Mesothelial cell of epicardium (in vitro differentiated cells): ENCODE data around the gene SLC16A12. TPM values are rescaled to one million over a fixed set of nuclear protein-coding genes. Genes with fewer than 3 reads are reported as not detected.
"Not testable (repeated sequence)": the region's sequence is repeated elsewhere in the genome, so short reads cannot be mapped to it uniquely, and the experiment has no call there.

ENCODE experiments used
- DNase-seq, 2 experiments: peaks; one replicate each; pipeline ENCODE4 v3.0.0; 2021; ENCODE audit warnings: low spot score in 2 of 2; ENCODE audit not compliant: unreplicated experiment in 2 of 2
- H3K27ac Mint-ChIP-seq: 2 replicates; pipeline ENCODE4 v1.8.0; 2021; ENCODE audit warnings: mixed read lengths
- H3K27me3 Mint-ChIP-seq: 2 replicates; pipeline ENCODE4 v1.8.0; 2021; ENCODE audit warnings: low read depth, mixed read lengths
- H3K36me3 Mint-ChIP-seq: 2 replicates; pipeline ENCODE4 v1.8.0; 2021; ENCODE audit warnings: mixed read lengths
- H3K4me1 Mint-ChIP-seq: 2 replicates; pipeline ENCODE4 v1.8.0; 2021; ENCODE audit warnings: mixed read lengths
- H3K4me3 Mint-ChIP-seq: 2 replicates; pipeline ENCODE4 v1.8.0; 2021; ENCODE audit warnings: mild to moderate bottlenecking, moderate library complexity, mixed read lengths
- H3K9me3 Mint-ChIP-seq: 2 replicates; pipeline ENCODE4 v1.8.0; 2021; ENCODE audit warnings: mixed read lengths
- total RNA-seq: library from RNA; stranded (reverse); gene quantifications from 3 replicates; pipeline ENCODE4 v1.2.1, GENCODE V29; 2021
- TF ChIP-seq, protein P1 (sequence below): fragments of 200-600 bp; sonication (generic); IDR thresholded peaks from one replicate; pipeline ENCODE4 v1.5.0; 2021; ENCODE audit warnings: antibody characterized with exemption; ENCODE audit not compliant: unreplicated experiment

The SLC16A12 gene
- total RNA-seq, 1 donor from 2014 or later: 3.0 TPM

DNA sequence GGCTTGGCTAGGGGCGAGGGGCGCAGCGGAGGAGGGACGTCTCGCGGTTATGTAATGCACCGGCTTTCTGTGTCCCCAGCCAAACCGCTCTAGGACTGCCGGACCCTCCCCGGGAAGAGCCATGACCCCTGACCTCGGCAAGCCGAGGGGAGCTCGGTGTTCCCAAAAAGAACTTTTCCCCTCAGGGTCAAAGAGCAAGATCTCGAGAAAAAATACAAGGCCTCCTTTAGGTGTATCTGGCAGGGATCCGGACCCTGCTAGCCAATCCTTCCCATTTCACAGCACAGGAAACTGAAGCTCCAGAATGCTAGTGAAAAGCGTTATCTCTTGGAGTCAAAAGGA is 590 bp upstream of the SLC16A12 start:
- Mint-ChIP-seq H3K4me3 (peak overlapping the region; percentile 63), H3K27ac (peak overlapping the region; percentile 53), H3K36me3 (no peaks in the 10 kb centered on the region), H3K9me3 (no peaks in the 10 kb centered on the region), H3K4me1 (peaks cover 30% of the 10 kb centered on the region), H3K27me3 (peaks cover 31% of the 10 kb centered on the region)
- TF ChIP-seq, protein P1, sequence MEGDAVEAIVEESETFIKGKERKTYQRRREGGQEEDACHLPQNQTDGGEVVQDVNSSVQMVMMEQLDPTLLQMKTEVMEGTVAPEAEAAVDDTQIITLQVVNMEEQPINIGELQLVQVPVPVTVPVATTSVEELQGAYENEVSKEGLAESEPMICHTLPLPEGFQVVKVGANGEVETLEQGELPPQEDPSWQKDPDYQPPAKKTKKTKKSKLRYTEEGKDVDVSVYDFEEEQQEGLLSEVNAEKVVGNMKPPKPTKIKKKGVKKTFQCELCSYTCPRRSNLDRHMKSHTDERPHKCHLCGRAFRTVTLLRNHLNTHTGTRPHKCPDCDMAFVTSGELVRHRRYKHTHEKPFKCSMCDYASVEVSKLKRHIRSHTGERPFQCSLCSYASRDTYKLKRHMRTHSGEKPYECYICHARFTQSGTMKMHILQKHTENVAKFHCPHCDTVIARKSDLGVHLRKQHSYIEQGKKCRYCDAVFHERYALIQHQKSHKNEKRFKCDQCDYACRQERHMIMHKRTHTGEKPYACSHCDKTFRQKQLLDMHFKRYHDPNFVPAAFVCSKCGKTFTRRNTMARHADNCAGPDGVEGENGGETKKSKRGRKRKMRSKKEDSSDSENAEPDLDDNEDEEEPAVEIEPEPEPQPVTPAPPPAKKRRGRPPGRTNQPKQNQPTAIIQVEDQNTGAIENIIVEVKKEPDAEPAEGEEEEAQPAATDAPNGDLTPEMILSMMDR: no peak
- no peak for DNase-seq

DNA sequence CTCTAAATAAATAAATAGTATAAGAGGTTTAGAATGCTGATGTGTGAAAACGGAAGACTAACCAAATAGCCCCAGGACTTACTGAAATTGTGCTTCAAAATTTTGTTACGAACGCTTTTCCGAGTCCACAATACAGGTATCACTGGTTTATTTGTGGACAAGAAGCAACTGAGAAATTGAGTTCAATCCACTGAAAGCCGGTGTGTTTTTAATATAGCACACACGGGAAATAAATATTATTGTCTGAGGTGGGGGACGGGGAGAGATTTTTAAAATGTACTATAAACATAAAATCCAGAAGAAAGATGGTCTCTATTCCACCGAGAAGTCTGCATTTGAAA is 598 bp downstream of the SLC16A12 start:
- Mint-ChIP-seq H3K36me3 (no peaks in the 10 kb centered on the region), H3K27ac (peak overlapping the region; percentile 30), H3K4me3 (peak overlapping the region; percentile 68), H3K27me3 (peaks cover 31% of the 10 kb centered on the region), H3K4me1 (peaks cover 28% of the 10 kb centered on the region), H3K9me3 (no peaks in the 10 kb centered on the region)
- DNase-seq: no peak
- TF ChIP-seq, protein P1: no peak

DNA sequence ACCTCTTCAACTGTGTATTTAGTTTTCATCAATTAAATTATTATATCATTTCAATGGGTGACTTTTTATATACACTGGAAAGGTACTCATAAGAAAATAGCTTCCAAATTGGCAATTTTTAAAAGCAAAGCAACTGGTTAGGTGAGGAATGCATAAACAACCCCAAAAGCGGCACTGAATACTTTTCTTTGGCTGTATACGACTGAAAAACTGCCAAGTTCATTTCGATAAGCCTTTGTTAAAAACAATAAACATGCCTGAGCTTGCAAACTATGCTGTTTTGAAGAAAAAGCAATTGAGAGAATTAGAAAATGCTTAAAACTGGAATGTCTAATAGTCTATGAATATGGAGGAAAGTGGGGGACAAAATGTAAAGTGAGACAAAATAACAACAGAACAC is 2.9 kb downstream of the SLC16A12 start:
- no peaks in the 10 kb centered on the region for H3K36me3 Mint-ChIP-seq
- peaks cover 34% of the 10 kb centered on the region for H3K4me1 Mint-ChIP-seq
- peaks cover 31% of the 10 kb centered on the region for H3K27me3 Mint-ChIP-seq
- TF ChIP-seq, protein P1: no peak
- no peak overlapping the region for H3K27ac Mint-ChIP-seq
- H3K4me3 Mint-ChIP-seq: no peak overlapping the region
- no peak for DNase-seq
- H3K9me3 Mint-ChIP-seq: no peaks in the 10 kb centered on the region

DNA sequence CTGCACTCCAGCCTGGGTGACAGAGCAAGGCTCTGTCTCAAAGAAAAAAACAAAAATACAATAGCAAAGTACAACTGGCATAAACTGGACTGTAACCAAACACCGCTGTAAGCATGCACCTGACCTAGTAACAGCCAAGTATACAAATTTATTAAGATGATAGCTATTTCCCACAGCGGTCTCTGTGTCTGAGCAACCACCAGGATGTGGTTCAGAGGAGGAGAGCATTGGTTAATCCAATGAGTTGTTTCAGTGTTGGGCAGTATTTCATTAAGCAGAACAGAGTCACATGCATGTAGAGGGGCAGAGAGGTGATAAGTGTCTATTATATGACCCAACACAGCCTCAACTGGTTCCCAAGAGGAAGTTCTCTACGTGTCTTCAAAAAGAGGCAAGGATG is 4.0 kb downstream of the SLC16A12 start:
- Mint-ChIP-seq H3K4me1 (peaks cover 38% of the 10 kb centered on the region), H3K36me3 (no peaks in the 10 kb centered on the region), H3K27me3 (peaks cover 30% of the 10 kb centered on the region), H3K9me3 (no peaks in the 10 kb centered on the region), H3K4me3 (no peak overlapping the region), H3K27ac (no peak overlapping the region)
- DNase-seq: no peak
- TF ChIP-seq, protein P1: no peak

DNA sequence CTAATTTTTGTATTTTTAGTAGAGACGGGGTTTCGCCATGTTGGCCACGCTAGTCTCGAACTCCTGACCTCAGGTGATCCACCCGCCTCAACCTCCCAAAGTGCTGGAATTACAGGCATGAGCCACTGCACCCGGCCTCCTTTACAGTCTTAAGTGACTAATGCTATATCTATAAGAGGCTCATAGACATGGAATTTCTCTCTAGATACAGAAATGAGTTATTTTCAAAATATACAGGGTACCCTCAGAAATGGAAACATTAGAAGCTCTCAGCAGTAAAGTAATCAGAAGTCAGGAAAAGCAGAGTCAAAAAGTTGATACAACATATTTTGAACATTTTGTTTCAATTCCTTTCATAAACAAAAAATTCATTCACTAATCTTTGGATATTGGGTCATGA is 5.7 kb downstream of the SLC16A12 start:
- not testable (repeated sequence) for H3K27ac Mint-ChIP-seq, DNase-seq, H3K36me3 Mint-ChIP-seq, H3K9me3 Mint-ChIP-seq, H3K4me3 Mint-ChIP-seq
- Mint-ChIP-seq H3K4me1 (peaks cover 40% of the 10 kb centered on the region), H3K27me3 (peaks cover 20% of the 10 kb centered on the region)

DNA sequence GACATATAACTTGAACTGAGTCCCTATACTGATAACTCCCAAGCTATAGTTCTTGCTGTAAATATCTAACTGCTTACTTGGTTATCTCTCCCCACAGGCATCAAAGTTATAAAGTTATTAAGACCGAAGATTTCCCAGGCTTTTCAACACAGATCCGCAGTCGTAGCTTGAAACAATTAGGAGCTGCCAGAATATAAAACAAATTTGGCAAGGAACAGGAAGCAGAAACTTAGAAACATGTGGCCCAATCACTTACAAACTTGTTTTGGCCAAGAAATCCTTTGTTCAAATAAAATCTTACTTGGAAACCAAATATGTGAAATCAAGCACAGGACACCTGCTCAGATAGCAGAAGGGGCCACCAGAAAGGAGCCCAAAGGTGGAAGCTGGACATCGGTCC is 9.0 kb downstream of the SLC16A12 start:
- TF ChIP-seq, protein P1: no peak

More for the DNA sequence above, 9.0 kb downstream of the SLC16A12 start:
- no peak overlapping the region for H3K4me3 Mint-ChIP-seq
- H3K27ac Mint-ChIP-seq: peak overlapping the region; percentile 31
- no peaks in the 10 kb centered on the region for H3K36me3 Mint-ChIP-seq
- DNase-seq: no peak
- H3K9me3 Mint-ChIP-seq: no peaks in the 10 kb centered on the region
- peaks cover 29% of the 10 kb centered on the region for H3K4me1 Mint-ChIP-seq
- H3K27me3 Mint-ChIP-seq: no peaks in the 10 kb centered on the region
